Retinal pigment epithelial cell (primary cell): Measurements from ENCODE around the gene UGT8.
"Not testable (repeated sequence)": the region's sequence is repeated elsewhere in the genome, so short reads cannot be mapped to it uniquely, and the experiment has no call there.

Source experiments
- DNase-seq: peaks from one replicate; pipeline ENCODE4 v3.0.0-alpha.2; 2010; ENCODE audit warnings: low read depth
- H3K4me3 ChIP-seq: 2 replicates; pipeline ENCODE4 v1.5.1; 2011; ENCODE audit warnings: mild to moderate bottlenecking, low read length, control low read depth, moderate library complexity
- TF ChIP-seq, protein P1 (sequence below): conservative IDR thresholded peaks from 2 replicates; pipeline ENCODE4 v1.5.1; 2011; ENCODE audit warnings: low read depth, low read length, control low read depth, inconsistent platforms

The UGT8 gene

DNA sequence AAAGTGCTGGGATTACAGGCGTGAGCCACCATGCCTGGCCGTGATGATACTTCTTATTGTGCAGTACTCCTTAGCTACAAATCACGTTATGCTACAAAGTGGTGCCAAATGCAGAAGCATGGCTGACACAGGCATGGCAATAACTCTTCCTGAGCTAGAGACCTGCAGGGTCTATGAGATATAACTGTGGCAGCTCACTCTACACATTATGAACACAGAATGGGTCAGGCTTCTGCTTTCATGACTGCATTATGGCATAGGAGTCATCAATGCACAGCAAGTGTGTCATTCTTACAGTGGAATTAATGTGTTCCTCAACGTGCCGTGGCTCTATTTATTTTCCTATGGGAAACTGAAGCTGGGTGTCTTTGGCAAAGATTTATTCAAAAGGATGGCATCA lies 64.5 kb downstream of the UGT8 start:
- no peak overlapping the region for H3K4me3 ChIP-seq
- no peak for DNase-seq
- TF ChIP-seq, protein P1, sequence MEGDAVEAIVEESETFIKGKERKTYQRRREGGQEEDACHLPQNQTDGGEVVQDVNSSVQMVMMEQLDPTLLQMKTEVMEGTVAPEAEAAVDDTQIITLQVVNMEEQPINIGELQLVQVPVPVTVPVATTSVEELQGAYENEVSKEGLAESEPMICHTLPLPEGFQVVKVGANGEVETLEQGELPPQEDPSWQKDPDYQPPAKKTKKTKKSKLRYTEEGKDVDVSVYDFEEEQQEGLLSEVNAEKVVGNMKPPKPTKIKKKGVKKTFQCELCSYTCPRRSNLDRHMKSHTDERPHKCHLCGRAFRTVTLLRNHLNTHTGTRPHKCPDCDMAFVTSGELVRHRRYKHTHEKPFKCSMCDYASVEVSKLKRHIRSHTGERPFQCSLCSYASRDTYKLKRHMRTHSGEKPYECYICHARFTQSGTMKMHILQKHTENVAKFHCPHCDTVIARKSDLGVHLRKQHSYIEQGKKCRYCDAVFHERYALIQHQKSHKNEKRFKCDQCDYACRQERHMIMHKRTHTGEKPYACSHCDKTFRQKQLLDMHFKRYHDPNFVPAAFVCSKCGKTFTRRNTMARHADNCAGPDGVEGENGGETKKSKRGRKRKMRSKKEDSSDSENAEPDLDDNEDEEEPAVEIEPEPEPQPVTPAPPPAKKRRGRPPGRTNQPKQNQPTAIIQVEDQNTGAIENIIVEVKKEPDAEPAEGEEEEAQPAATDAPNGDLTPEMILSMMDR = no peak

DNA sequence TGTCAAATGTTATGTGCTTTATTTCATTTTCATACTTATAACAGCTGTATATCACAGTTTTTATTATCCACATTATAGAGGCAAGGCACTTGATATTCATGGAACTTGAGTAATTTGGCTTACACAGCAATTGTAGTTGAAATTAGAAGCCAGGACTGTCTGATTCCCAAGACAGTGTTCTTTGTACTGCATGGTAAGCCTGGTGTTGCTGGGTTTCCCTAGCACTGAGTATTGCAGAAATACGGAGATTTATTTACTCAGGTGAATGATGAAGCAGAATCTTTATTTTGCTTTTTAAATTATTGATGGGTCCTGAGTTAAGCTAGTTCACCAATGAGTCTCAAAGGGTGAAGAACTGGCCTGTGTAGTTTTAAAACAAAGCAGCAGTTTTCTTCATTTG lies 70.0 kb downstream of the UGT8 start:
- H3K4me3 ChIP-seq = no peak overlapping the region
- TF ChIP-seq, protein P1 = no peak
- DNase-seq = no peak

GRCh38 chr4:114670733-114671132 lies 72.1 kb downstream of the UGT8 start:
- DNase-seq, H3K4me3 ChIP-seq: not testable (repeated sequence)

GRCh38 chr4:114673306-114673705 lies 74.7 kb downstream of the UGT8 start:
- TF ChIP-seq, protein P1 = no peak
- no peak overlapping the region for H3K4me3 ChIP-seq
- no peak for DNase-seq

DNA sequence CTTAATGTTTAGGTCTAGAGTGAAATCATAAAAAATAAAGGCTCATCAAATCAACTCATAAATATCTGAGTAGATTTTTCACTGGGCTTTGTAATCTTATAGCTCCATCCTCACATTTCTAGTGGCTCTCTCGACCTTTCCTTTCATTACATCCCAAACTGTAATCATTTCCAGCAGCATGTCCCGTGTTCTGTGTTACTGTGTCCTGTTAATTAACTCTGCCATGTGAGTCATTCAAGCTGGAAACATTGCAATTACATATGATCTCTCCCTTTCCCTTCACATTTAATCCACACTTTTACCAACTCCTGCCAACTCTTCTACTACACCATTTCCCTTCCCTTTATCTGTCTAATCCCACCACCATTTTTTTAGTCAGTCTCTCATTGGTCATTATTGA lies 75.5 kb downstream of the UGT8 start:
- no peak overlapping the region for H3K4me3 ChIP-seq
- TF ChIP-seq, protein P1 = no peak
- DNase-seq = no peak

DNA sequence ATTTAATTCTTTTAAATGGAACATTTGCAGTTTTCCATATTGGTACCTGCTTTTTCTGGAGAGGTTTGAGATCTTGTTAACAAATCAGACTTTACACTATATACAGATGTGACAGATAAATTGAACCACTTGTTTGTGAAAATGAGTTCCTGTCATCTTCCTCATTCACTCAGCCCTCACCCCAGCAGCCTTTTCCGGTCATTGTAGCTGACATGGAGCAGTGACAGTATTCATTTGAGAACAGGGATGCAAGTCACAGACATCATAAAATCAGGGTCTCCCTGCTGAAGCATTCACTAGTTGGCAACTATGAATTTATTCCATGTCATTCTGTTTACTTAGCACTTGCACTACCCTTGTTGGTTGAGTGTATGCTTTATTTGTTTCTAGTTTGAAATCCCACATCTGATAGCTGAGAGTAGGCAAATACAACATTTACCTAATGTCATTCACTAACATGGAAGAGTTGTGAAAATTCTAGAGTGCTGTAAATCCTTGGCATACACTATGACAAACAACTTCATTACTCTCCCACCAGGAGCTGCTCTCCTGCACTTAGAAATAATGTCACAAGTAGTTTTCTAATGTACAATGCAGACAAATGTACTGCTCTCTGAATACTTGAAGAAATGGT lies 78.9 kb downstream of the UGT8 start:
- TF ChIP-seq, protein P1 = no peak
- no peak for DNase-seq
- H3K4me3 ChIP-seq = no peak overlapping the region

- no peak overlapping the region for H3K4me3 ChIP-seq
- no peak for DNase-seq
- TF ChIP-seq, protein P1 = no peak
Measured at GRCh38 chr4:114684462-114684861, 85.9 kb downstream of the UGT8 start.

- DNase-seq = no peak
- H3K4me3 ChIP-seq = no peak overlapping the region
- TF ChIP-seq, protein P1 = no peak
Measured at GRCh38 chr4:114688059-114688458, 89.5 kb downstream of the UGT8 start.
